HepG2 (cell line): ENCODE data around the gene CBX2. TPM values are rescaled to one million over a fixed set of nuclear protein-coding genes. Genes with fewer than 3 reads are reported as not detected.

ENCODE experiments used
- ATF4 ChIP-seq, 2 experiments: fragments of 450-650 bp in 1 of 2; sonication (generic) in 1 of 2; formaldehyde crosslinking; IDR thresholded peaks; 2 replicates each; pipeline versions ENCODE4 v1.5.0 to v1.8.0; 2020 to 2022; ENCODE audit warnings: mild to moderate bottlenecking in 1 of 2, missing genetic modification reagents in 1 of 2
- FOXO4 ChIP-seq: sonication (generic); formaldehyde crosslinking; conservative IDR thresholded peaks from 2 replicates; pipeline ENCODE4 v1.8.1; 2023; ENCODE audit warnings: missing genetic modification reagents
- RERE ChIP-seq: IDR thresholded peaks from 2 replicates; pipeline ENCODE4 v1.6.1; 2016; ENCODE audit warnings: low read depth, missing genetic modification reagents, missing compliant biosample characterization
- SOX5 ChIP-seq: IDR thresholded peaks from 2 replicates; pipeline ENCODE4 v1.6.1; 2016; ENCODE audit warnings: borderline replicate concordance
- STAT5B ChIP-seq: sonication (generic); formaldehyde crosslinking; IDR thresholded peaks from 2 replicates; pipeline ENCODE4 v1.4.0; 2020; ENCODE audit warnings: missing genetic modification reagents
- U2AF2 ChIP-seq: fragments of 200-400 bp; formaldehyde crosslinking; IDR thresholded peaks from 2 replicates; pipeline ENCODE4 v1.6.1; 2017; ENCODE audit warnings: low read depth, mild to moderate bottlenecking, low read length
- ZFP36 ChIP-seq: fragments of 150-350 bp; IDR thresholded peaks from 2 replicates; pipeline ENCODE4 v1.6.1; 2018; ENCODE audit warnings: borderline replicate concordance, low read length, low read depth; ENCODE audit not compliant: partially characterized antibody
- ZKSCAN8 ChIP-seq: IDR thresholded peaks from 2 replicates; pipeline ENCODE4 v1.6.1; 2016; ENCODE audit warnings: borderline replicate concordance, missing genetic modification reagents, missing compliant biosample characterization
- ZNF124 ChIP-seq: sonication (generic); formaldehyde crosslinking; IDR thresholded peaks from 2 replicates; pipeline ENCODE4 v1.4.0; 2020; ENCODE audit warnings: missing genetic modification reagents
- ZNF441 ChIP-seq: sonication (generic); formaldehyde crosslinking; IDR thresholded peaks from 2 replicates; pipeline ENCODE4 v1.7.0; 2021; ENCODE audit warnings: missing genetic modification reagents, borderline replicate concordance
- polyA plus RNA-seq, 8 experiments: library from polyadenylated mRNA; depleted of rRNA in 3 of 8; stranded (reverse) in 7 of 8; unstranded in 1 of 8; fragments of >200 nt; fragmentation: Illumina TruSeq in 4 of 8; extraction: Trizol in 4 of 8; gene quantifications; 2 replicates each; pipeline versions ENCODE4 v1.2.1 to v1.2.3, GENCODE V29; 2011 to 2016; ENCODE audit warnings: low read depth in 4 of 8, missing spikeins in 1 of 8, mixed read lengths in 1 of 8; ENCODE audit not compliant: insufficient read depth in 1 of 8
- total RNA-seq, 5 experiments: library from RNA; depleted of rRNA; stranded (reverse); fragments of >200 nt; fragmentation: Illumina TruSeq; extraction: Trizol; gene quantifications; 2 replicates each; pipeline ENCODE4 v1.2.3, GENCODE V29; 2016; ENCODE audit warnings: low read depth in 1 of 5
- TF ChIP-seq, protein P1 (sequence below): sonication (generic); formaldehyde crosslinking; IDR thresholded peaks from 2 replicates; pipeline ENCODE4 v1.4.0; 2020; ENCODE audit warnings: missing genetic modification reagents, borderline replicate concordance
- TF ChIP-seq, protein P2 (sequence below): IDR thresholded peaks from 2 replicates; pipeline ENCODE4 v1.6.1; 2018; ENCODE audit warnings: missing genetic modification reagents, mild to moderate bottlenecking, missing compliant biosample characterization
- TF ChIP-seq, protein P3 (sequence below): IDR thresholded peaks from 2 replicates; pipeline ENCODE4 v1.6.1; 2012; ENCODE audit warnings: inconsistent platforms

Gene CBX2
- total and polyA plus RNA-seq, 2 of the 13 experiments (the other 11 are each of a cell fraction or from before 2014, with no cell fraction given) = 14.5 to 31.1 TPM

DNA sequence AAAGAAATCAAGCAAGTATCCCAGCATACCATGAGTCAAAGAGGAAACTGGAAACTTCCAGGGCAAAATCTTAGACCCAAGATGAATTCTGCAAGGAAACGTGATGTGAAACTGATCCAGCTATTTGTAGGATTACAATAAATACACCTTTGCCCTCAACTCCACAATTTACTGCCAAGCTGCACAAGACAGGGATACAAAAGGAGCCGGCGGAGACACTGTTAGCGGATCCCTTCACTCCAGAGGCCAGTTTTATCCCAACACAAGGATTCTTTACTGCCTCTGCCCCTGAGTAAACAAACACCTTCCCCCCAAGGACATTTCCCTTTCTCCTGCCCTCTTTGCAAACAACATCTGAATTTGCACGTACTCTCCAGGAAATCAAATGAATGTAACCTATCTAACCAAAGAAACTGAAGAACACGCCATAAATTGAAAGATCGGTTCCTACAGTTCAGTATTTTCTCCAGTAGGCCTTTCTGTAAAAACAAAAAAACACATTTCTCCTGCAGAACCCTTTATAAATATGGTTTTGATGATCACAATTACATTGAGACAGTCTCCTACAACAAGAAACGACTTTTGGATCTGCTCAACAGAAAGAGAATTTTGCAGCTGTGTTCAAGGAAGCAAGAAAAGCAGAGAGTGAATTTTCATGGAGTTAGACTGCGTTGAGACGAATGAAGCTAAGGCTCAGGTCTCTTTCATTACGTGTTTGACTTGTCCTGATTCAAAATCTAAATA, 1.4 kb upstream of the CBX2 start (continued):
- TF ChIP-seq ATF4 (CRISPR knock-in tag; IDR thresholded peaks at IDR 0.05) (peak in 1 of 2 experiments; percentile 20; a peak in 1 of 4 replicates), ZKSCAN8 (peak; percentile 48; the same call in 1 of the 2 replicates), SOX5 (CRISPR knock-in tag) (peak; percentile 89), STAT5B (no peak), RERE (CRISPR knock-in tag) (0 out of 2 replicates have a peak, but pooled peaks have one; percentile 37), U2AF2 (no peak), ZFP36 (peak; percentile 1), ZNF441 (CRISPR knock-in tag) (0 out of 2 replicates have a peak, but pooled peaks have one; percentile 45), ZNF124 (no peak), FOXO4 (CRISPR knock-in tag) (no peak)
- TF ChIP-seq, protein P1, sequence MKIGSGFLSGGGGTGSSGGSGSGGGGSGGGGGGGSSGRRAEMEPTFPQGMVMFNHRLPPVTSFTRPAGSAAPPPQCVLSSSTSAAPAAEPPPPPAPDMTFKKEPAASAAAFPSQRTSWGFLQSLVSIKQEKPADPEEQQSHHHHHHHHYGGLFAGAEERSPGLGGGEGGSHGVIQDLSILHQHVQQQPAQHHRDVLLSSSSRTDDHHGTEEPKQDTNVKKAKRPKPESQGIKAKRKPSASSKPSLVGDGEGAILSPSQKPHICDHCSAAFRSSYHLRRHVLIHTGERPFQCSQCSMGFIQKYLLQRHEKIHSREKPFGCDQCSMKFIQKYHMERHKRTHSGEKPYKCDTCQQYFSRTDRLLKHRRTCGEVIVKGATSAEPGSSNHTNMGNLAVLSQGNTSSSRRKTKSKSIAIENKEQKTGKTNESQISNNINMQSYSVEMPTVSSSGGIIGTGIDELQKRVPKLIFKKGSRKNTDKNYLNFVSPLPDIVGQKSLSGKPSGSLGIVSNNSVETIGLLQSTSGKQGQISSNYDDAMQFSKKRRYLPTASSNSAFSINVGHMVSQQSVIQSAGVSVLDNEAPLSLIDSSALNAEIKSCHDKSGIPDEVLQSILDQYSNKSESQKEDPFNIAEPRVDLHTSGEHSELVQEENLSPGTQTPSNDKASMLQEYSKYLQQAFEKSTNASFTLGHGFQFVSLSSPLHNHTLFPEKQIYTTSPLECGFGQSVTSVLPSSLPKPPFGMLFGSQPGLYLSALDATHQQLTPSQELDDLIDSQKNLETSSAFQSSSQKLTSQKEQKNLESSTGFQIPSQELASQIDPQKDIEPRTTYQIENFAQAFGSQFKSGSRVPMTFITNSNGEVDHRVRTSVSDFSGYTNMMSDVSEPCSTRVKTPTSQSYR = peak; percentile 60; the same call in 1 of the 2 replicates
- TF ChIP-seq, protein P2, sequence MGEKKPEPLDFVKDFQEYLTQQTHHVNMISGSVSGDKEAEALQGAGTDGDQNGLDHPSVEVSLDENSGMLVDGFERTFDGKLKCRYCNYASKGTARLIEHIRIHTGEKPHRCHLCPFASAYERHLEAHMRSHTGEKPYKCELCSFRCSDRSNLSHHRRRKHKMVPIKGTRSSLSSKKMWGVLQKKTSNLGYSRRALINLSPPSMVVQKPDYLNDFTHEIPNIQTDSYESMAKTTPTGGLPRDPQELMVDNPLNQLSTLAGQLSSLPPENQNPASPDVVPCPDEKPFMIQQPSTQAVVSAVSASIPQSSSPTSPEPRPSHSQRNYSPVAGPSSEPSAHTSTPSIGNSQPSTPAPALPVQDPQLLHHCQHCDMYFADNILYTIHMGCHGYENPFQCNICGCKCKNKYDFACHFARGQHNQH = peak; percentile 69; the same call in 1 of the 2 replicates
- TF ChIP-seq, protein P3, sequence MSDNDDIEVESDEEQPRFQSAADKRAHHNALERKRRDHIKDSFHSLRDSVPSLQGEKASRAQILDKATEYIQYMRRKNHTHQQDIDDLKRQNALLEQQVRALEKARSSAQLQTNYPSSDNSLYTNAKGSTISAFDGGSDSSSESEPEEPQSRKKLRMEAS = no peak
